Caki2 (cell line): ENCODE data around the gene TMTC1. TPM values are rescaled to one million over a fixed set of nuclear protein-coding genes. Genes with fewer than 3 reads are reported as not detected.
"Not testable (repeated sequence)": the region's sequence is repeated elsewhere in the genome, so short reads cannot be mapped to it uniquely, and the experiment has no call there.

Source experiments
- DNase-seq: peaks from one replicate; pipeline ENCODE4 v3.0.0-alpha.2; 2015; ENCODE audit warnings: low read depth
- in situ Hi-C: cut with HindIII; loops from 2 replicates; pipeline ENCODE4 v1.10.0; 2016; ENCODE audit warnings: low sequenced_read_pairs, low pct_unique_long_range_greater_than_20kb, mixed read lengths
- total RNA-seq: library from RNA; depleted of rRNA; stranded (reverse); fragments of >200 nt; shearing (Covaris generic); gene quantifications from 2 replicates; pipeline ENCODE4 v1.2.3, GENCODE V29; 2014; ENCODE audit warnings: low replicate concordance

The TMTC1 gene
- total RNA-seq, 1 experiment from 2014 or later: 3.2 TPM

- no peak for DNase-seq
- in situ Hi-C loops: no loop called here
These were observed 211.3 kb downstream of the TMTC1 start for GRCh38 chr12:29572464-29572863.

DNA sequence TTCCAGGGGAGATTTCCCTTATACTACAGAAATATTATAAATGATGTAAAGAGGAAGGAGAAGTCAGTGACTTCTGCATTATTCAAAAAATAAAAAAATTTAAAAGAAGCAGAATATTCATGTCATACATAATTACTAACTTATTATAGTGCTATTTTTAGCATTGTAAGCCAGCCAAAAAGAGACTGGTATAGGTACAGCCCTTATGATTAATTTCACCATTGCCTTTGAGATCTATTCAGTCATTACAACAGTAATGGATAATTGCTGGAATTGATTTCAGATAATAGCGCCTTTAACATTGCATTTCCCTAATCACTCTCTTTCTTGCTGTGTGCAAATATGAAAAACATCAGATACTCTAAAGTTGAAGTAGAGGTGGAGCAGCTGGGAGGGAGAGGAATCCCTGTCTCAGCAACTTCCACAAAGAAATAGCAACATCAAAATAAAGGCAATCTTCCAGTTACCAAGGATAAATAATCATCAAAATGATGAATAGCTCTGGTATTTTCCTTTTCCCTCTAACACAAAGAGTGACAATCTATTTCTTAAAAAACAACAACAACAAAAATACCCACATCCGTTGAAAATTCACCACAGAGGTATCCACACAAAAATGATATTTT is 214.5 kb downstream of the TMTC1 start:
- in situ Hi-C loops: no loop called here
- DNase-seq: no peak

GRCh38 chr12:29566441-29566840 is 217.3 kb downstream of the TMTC1 start:
- in situ Hi-C loops: no loop called here
- DNase-seq: no peak

DNA sequence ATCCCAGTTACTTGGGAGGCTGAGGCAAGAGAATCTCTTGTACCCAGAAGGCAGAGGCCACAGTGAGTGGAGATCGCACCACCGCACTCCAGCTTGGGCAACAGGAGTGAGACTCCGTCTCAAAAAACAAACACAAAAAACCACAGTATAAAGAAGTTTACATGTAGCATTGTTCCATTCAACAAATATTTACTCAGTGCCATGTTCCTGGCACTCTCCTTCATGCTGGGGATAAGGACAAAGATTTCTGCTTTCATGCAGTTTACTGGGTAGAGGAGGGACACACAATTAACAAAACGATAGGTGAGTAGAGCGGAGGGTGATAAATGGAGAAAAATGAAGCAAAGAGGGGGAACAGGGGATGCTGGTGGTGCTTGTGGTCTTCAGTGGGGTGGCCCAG is 218.0 kb downstream of the TMTC1 start:
- DNase-seq: no peak
- in situ Hi-C loops: no loop called here

GRCh38 chr12:29564925-29565324 is 218.8 kb downstream of the TMTC1 start:
- in situ Hi-C loops: no loop called here
- no peak for DNase-seq

DNA sequence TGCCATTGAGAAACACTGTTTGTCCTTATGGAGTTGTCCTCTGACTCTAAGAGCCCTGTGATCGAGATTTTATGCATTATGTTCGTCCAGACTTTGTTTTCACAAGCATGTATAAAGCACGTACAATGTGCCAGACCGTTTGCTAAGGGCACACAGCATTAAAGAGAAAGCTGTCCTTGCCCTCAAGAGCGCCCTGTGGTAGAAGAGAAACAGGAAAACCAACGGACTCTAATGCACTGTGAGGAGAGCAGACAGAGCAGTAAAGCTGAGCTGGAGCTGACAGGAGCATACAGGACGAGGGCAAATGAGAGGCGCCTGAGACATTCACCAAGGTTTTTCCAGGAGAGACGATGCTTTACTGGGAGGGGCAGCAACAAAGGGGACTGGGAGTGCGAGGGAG is 220.1 kb downstream of the TMTC1 start:
- in situ Hi-C loops: no loop called here
- DNase-seq: no peak

DNA sequence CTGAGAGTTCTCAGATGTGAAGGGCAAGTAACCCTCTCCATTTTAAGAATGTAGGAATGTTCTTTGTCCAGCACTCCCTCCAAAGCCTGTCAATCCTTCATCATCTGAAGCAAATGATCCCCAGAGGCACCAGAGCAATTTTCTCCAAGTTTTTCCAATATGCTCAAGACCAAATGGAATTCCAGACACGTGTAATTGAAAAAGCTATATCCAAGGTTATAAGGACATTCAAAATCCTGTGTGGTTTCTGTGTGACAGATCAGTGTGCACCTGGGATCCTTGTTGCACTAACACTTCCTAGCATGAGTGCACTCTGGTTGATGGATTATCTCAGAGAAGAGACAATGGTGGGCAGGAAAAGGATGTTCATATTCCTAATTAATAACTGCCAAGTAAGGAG is 220.7 kb downstream of the TMTC1 start:
- no peak for DNase-seq
- in situ Hi-C loops: no loop called here

- in situ Hi-C loops: no loop called here
- no peak for DNase-seq
These were observed 221.5 kb downstream of the TMTC1 start for GRCh38 chr12:29562110-29562804.

GRCh38 chr12:29561664-29562071 is 222.1 kb downstream of the TMTC1 start:
- in situ Hi-C loops: no loop called here

DNA sequence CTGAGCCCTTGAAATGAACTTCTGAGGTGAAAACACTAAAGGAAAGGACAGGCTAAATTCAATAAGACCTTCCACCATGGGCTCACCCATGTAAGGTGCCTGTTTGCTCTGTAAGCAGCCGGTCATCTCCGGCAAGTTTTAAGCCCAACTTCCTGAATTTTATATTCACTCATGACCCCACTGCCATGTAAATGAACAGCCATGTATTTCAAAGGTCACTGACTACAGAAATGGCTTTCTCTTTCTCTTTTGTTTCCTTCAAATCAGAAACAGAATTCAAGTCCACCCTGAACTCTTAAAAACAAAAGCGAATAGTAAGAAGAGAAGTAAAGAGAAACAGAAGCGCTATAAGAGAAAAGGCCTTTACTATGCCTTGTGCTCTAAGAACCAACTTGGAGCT is 224.5 kb downstream of the TMTC1 start:
- in situ Hi-C loops: no loop called here
- no peak for DNase-seq

More at GRCh38 chr12:29561664-29562071, 222.1 kb downstream of the TMTC1 start:
- DNase-seq: no peak

DNA sequence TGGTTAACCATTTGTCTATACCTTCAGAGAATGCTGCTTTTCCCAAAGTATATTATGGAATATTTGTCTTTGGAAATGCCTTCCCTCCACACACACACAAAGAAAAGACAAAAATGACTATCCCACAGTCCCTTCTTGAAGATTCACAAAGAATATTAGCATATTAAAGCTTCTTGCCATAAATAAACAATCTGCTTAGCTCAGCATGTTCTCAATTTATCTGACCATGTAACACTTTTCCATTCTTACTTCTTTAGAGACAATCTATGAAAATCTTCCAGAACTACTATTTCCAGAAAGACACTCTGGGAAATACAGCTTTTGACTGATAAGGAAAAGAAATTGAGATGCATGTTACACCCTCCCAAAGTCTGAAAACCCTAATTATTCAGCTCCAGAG is 227.4 kb downstream of the TMTC1 start:
- DNase-seq: no peak
- in situ Hi-C loops: no loop called here

GRCh38 chr12:29555451-29555850 is 228.3 kb downstream of the TMTC1 start:
- in situ Hi-C loops, DNase-seq: not testable (repeated sequence)

DNA sequence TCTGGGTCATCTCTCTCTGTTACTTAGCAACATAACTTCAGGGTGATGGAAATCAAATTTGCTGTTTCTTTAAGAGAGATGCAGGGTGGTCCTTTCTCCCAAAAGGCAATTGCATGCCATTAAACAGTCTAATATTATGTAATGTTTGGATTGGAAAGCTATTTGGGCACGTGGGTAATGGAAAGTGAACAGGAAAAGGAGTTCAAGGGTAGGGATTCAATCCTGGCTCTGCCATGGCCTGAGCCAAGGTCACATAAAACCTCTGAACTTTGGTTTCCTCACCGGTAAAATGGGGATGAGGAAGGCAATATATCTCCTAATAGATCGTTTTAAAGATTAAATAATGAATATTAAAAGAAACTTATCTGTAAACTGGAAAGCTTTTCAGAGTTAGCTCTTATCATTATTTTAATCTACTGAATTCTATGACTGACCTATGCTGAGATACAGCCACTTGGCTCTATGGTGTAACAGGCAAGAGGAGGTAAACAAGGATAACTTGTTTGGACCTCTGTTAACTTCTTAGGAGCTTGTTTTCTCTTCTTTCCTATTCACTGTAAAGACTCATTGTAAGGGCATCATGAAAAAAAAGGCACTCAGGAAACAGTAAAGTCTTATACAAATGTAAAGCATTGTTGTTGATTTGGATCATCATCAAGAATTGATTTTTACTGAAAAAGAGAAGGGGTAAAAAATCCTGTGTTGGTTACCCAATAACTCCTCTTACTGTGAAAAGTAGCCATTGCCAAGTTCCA is 230.6 kb downstream of the TMTC1 start:
- in situ Hi-C loops: no loop called here
- no peak for DNase-seq

DNA sequence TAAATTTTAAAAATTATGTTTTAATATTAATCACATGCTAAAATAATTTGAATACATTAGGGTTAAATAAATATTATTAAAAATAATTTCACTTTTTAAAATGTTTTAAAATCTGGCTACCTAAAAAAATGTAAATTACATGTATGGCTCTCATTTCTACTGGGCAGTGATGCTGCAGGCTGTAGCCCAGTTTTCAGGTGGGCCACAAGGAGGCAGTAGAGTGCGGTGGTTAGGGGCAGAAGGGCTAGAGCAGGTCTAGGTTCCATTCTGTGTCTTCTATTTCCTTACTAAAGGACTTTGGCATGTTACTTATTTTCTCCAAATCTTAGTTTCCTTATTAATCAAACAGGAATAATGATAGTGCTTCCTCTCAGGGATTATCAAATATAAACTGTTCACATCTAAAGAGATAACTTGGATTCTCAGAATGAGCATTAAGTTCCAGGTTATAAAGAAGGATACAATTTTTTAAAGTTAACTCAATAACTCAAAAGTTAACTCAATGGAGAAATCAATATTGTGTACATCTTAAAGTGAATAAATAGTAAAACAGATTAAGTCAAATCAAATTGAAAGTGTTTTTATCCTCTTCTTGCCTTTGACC is 231.3 kb downstream of the TMTC1 start:
- in situ Hi-C loops: no loop called here
- peak; percentile 32 for DNase-seq

DNA sequence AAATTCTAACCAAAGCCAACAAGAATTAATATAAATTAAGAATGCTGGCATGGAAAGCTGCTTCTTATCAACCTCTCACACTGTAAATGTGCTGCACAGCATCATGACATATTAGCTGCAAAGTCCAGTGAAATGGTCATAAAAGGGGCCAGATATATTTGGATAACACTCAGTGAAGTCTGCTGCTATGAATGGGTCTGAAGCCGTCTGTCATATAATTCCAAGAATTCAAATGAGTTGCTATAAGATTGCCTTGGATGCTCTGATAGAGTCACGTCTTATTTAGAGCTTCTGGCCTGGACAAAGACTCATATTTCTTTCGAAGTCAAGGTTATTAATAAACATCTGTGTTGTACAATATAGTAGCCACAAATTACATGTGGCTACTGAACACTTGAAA is 231.9 kb downstream of the TMTC1 start:
- no peak for DNase-seq
- in situ Hi-C loops: no loop called here

GRCh38 chr12:29547864-29548263 is 235.9 kb downstream of the TMTC1 start:
- no peak for DNase-seq
- in situ Hi-C loops: no loop called here

DNA sequence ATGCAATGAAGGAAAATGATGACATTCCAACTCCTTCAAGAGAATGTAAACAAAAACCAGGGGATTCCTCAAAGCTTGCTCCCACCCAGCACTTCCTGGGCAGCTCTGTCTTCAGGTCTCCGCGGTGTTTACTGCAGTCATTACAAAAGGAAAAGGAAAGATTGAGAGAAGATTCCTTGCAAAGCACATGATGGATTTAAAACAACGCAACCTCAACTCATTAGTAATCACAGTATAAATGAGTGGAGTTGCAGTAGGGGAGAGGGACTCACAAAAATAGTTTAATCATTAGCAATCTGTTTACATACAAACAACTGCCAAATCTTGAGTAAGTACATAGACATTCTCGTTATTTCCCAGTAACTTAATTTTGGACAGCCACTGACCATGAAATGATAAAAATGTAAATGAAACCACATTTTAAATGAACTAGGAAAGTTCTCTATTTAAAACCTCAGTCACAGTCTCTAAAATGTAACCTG is 236.6 kb downstream of the TMTC1 start:
- DNase-seq: no peak
- in situ Hi-C loops: no loop called here

DNA sequence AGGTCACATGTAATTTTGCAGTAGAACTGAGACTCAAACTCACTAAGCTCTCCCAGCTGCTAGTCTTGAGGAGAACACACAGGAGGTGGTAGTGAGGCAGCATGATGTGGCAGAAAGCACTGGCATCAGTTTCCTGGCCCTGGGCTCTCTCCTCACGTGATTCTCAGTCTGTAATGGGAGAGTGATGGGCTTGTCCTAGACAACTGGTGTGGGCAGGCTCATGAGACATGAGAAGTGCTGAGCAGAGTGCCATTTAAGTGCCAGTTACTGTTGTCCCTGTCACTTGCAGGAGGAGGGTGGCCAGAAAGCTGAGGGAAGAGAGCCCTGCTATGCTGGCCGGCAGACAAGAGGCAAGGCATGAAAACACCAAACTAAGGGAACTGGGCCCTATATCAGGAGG is 237.7 kb downstream of the TMTC1 start:
- DNase-seq: no peak
- in situ Hi-C loops: no loop called here

DNA sequence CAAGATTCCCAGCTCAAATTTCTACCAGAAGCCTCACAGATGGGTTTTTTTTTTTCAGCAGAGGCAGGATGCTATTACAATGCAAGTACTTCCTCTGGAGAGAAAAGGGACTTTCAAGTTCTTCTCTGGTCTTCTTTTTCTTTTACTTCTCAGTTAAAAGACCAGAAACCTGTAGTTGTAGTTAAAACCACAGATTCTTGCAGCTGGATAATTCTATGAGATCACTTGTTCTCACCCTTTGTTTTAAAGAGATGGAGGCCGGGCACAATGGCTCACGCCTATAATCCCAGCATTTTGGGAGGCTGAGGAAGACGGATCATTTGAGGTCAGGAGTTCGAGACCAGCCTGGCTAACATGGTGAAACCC is 238.7 kb downstream of the TMTC1 start:
- in situ Hi-C loops: no loop called here
- DNase-seq: no peak
